Adrenal gland (tissue), 12 donors: ENCODE data around the gene VCAN. TPM values are rescaled to one million over a fixed set of nuclear protein-coding genes. Genes with fewer than 3 reads are reported as not detected.

Source experiments
- DNase-seq, 7 donors: peaks; one replicate each; pipeline ENCODE4 v3.0.0-alpha.2; 2019 to 2020
- H3K27ac ChIP-seq, 5 donors: fragments of 200-600 bp; sonication (generic) in 4 of 5; 1 replicate in 3 of 5; 2 replicates in 2 of 5; pipeline versions ENCODE4 v1.5.1 to v1.8.0; 2016 to 2020; ENCODE audit warnings: mild to moderate bottlenecking in 1 of 5
- H3K27me3 ChIP-seq: fragments of 200-600 bp; 2 replicates; pipeline ENCODE4 v1.8.0; 2021
- H3K36me3 ChIP-seq, 2 donors: fragments of 200-600 bp; replicated peaks in 1 of 2; 1 replicate in 1 of 2; 2 replicates in 1 of 2; pipeline versions ENCODE4 v1.5.1 to v1.8.0; 2018 to 2022
- H3K4me1 ChIP-seq, 2 donors: fragments of 200-600 bp; replicated peaks in 1 of 2; 1 replicate in 1 of 2; 2 replicates in 1 of 2; pipeline versions ENCODE4 v1.5.1 to v1.8.0; 2018 to 2021
- H3K4me3 ChIP-seq, 4 donors: fragments of 200-600 bp; sonication (generic) in 3 of 4; one replicate each; pipeline ENCODE4 v1.5.1; 2016 to 2018
- H3K9me3 ChIP-seq, 3 donors: fragments of 200-600 bp; sonication (generic) in 1 of 3; replicated peaks in 1 of 3; 1 replicate in 2 of 3; 2 replicates in 1 of 3; pipeline versions ENCODE4 v1.5.1 to v1.8.0; 2016 to 2021
- POLR2A ChIP-seq, 2 donors: fragments of 450-650 bp; IDR thresholded peaks; one replicate each; pipeline ENCODE4 v1.6.1; 2017; ENCODE audit warnings: antibody characterized with exemption in 2 of 2, mild to moderate bottlenecking in 2 of 2, moderate library complexity in 1 of 2
- WGBS, 4 donors: extraction: QIAGEN DNeasy Blood & Tissue Kit in 2 of 4; methylation state at CpG; one replicate each; pipeline versions ENCODE4 v1.1.5 to v1.1.7; 2013 to 2017; 5-methylcytosine and 5-hydroxymethylcytosine counted together
- intact Hi-C, 2 donors: fragments of 100-400 bp; cut with DNase I; formaldehyde crosslinking; loops; one replicate each; pipeline versions ENCODE4 v1.14.1 to v1.15.0; 2022 to 2023
- polyA plus RNA-seq, 3 donors: library from polyadenylated mRNA; stranded (reverse); fragments of 200-250 nt in 2 of 3; fragments of 350-450 nt in 1 of 3; fragmentation: Illumina TruSeq in 1 of 3; extraction: RNeasy Lipid Tissue Mini Kit (QIAGEN cat#74804) in 1 of 3; gene quantifications; one replicate each; pipeline ENCODE4 v1.2.3, GENCODE V29; 2013 to 2014
- total RNA-seq, 9 donors: library from RNA; depleted of rRNA in 4 of 9; stranded (reverse); fragments of >200 nt in 4 of 9; fragments of 120-200 nt in 1 of 9; fragmentation: NEBNext Ultra II Directional in 1 of 9; extraction: Animal tissue kit (Norgen Biotek cat#: 25700) in 1 of 9; gene quantifications; one replicate each; pipeline versions ENCODE4 v1.1.0 to v1.2.4, GENCODE V29; 2013 to 2023
- TF ChIP-seq, protein P1 (sequence below), 6 experiments: fragments of 450-650 bp in 4 of 6; fragments of 200-600 bp in 2 of 6; sonication (generic) in 1 of 6; IDR thresholded peaks; 1 replicate in 5 of 6; 2 replicates in 1 of 6; pipeline versions ENCODE4 v1.5.1 to v1.8.0; 2016 to 2021; ENCODE audit warnings: antibody characterized with exemption in 6 of 6, mild to moderate bottlenecking in 2 of 6, moderate library complexity in 1 of 6
- donor health status: healthy with polysubstance abuse.
- donor health status: Bipolar disorder and iron deficiency.
- donor health status: DM: yes; HTN: yes; CAD: no.
- donor health status: DM: no; HTN: no; CAD: no.
- donor health status: DM: no; HTN: no; CAD: no.
- donor health status: DM: yes; HTN: yes; CAD: no.

The VCAN gene
- total and polyA plus RNA-seq, 12 donors, result 10.0 to 171 (median 133) TPM

DNA sequence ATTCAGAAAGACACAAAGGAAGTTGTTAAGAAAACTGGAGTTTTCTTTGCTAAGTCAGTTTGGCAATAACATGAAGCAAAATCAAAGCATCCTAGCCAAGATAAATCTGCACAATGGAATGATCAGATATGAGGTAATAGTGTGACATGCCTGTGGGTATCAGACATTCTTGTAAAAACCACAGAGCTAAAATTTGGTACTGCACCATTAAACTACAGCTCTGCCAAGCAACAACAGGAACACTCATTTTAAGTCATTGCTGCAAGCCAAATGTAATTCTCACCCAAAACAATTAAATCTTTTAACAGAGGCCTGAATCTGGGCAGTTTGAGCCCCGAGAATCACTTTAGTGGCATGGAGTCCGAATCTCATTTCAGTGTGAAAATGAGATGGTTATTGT, 96.6 kb downstream of the VCAN start:
- Histone ChIP-seq H3K27ac (no peak overlapping the region), H3K9me3 (no peaks in the 10 kb centered on the region), H3K27me3 (no peaks in the 10 kb centered on the region), H3K36me3 (no peaks in the 10 kb centered on the region), H3K4me1 (peaks cover 0 to 4% of the 10 kb centered on the region in 2 donors), H3K4me3 (no peak overlapping the region)
- no peak for TF ChIP-seq POLR2A (IDR thresholded peaks at IDR 0.05)
- TF ChIP-seq, protein P1, sequence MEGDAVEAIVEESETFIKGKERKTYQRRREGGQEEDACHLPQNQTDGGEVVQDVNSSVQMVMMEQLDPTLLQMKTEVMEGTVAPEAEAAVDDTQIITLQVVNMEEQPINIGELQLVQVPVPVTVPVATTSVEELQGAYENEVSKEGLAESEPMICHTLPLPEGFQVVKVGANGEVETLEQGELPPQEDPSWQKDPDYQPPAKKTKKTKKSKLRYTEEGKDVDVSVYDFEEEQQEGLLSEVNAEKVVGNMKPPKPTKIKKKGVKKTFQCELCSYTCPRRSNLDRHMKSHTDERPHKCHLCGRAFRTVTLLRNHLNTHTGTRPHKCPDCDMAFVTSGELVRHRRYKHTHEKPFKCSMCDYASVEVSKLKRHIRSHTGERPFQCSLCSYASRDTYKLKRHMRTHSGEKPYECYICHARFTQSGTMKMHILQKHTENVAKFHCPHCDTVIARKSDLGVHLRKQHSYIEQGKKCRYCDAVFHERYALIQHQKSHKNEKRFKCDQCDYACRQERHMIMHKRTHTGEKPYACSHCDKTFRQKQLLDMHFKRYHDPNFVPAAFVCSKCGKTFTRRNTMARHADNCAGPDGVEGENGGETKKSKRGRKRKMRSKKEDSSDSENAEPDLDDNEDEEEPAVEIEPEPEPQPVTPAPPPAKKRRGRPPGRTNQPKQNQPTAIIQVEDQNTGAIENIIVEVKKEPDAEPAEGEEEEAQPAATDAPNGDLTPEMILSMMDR (IDR thresholded peaks at IDR 0.05), result no peak
- 54 to 80% (median 78%) methylated on average over 2 of the region's 2 CpGs for WGBS, 4 donors
- intact Hi-C loops, result loop anchor here in 1 of 2 donors (10.0 kb wide), 1 partner anchor 1213 kb away; no protein-coding TSS in a partner anchor
- DNase-seq, result no peak

DNA sequence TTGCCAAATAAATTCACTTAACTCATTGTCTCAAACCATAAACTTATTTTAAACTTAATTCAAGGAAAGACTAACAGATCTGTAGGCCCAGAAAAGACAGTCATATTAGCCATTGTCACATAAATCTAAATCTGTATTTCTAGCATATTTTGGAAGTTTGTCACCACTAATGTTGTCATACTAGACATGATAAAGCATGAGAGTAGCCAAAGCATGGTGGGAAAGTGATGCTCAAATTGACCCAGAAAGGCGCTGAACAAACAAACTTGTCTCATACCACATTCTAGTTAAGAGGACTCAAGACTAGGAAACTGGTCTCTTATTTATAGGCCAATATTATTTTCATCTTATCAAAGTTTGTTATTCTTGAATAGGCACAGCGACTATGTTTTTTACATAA, 99.4 kb downstream of the VCAN start:
- WGBS, 4 donors, result 75 to 93% (median 86%) methylated on average over 2 of the region's 2 CpGs
- Histone ChIP-seq H3K36me3 (no peaks in the 10 kb centered on the region), H3K9me3 (no peaks in the 10 kb centered on the region), H3K4me3 (no peak overlapping the region), H3K27ac (no peak overlapping the region), H3K27me3 (no peaks in the 10 kb centered on the region), H3K4me1 (no peaks in the 10 kb centered on the region)
- DNase-seq, result no peak
- TF ChIP-seq, protein P1 (IDR thresholded peaks at IDR 0.05), result no peak
- TF ChIP-seq POLR2A (IDR thresholded peaks at IDR 0.05), result no peak
- intact Hi-C loops, result no loop called here

DNA sequence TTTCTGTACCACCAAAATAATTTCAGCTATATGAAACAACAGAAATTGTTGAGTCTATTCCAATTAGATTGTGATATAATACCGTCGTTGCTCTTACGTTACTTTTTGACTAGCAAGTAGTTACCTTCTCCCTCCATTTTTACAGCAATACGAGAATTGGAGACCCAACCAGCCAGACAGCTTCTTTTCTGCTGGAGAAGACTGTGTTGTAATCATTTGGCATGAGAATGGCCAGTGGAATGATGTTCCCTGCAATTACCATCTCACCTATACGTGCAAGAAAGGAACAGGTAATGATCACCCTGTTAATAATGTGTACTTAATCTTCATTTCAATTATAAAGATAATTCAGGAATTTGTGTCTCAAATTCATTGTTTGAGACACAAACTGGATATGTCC, 100.7 kb downstream of the VCAN start:
- Histone ChIP-seq H3K4me3 (no peak overlapping the region), H3K36me3 (no peaks in the 10 kb centered on the region), H3K27ac (no peak overlapping the region), H3K9me3 (no peaks in the 10 kb centered on the region), H3K4me1 (no peaks in the 10 kb centered on the region), H3K27me3 (no peaks in the 10 kb centered on the region)
- DNase-seq, result no peak
- WGBS, 4 donors, result 85 to 95% (median 90%) methylated on average over 5 of the region's 5 CpGs
- TF ChIP-seq, protein P1 (IDR thresholded peaks at IDR 0.05), result no peak
- TF ChIP-seq POLR2A (IDR thresholded peaks at IDR 0.05), result no peak
- intact Hi-C loops, result no loop called here

DNA sequence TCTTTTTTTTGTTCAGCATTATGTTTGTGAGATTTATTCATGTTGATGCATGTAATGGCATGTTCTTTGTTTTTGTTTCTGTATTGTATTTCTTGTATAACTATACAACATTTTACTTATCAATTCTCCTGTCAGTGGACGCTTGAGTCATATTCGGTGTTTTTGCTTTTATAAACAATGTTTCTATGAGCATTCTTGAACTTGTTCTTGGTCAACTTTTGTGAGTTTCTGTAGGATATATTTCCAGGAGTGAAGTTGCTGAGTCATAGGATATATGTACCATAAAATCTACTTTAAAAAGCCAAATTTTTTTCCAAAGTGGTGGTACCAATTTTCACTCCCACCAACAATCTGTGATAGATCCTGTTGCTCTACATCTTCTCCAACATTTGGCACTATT, 104.8 kb downstream of the VCAN start:
- intact Hi-C loops, result no loop called here
- Histone ChIP-seq H3K9me3 (no peaks in the 10 kb centered on the region), H3K27me3 (no peaks in the 10 kb centered on the region), H3K27ac (no peak overlapping the region), H3K4me1 (no peaks in the 10 kb centered on the region), H3K36me3 (no peaks in the 10 kb centered on the region), H3K4me3 (no peak overlapping the region)
- DNase-seq, result no peak
- WGBS, 4 donors, result 76 to 90% (median 84%) methylated on average over 2 of the region's 2 CpGs
- TF ChIP-seq POLR2A (IDR thresholded peaks at IDR 0.05), result no peak
- TF ChIP-seq, protein P1 (IDR thresholded peaks at IDR 0.05), result no peak
